ENCODE measurements around the gene NUDT13. TPM values are rescaled to one million over a fixed set of nuclear protein-coding genes. Genes with fewer than 3 reads are reported as not detected.
"Not testable (repeated sequence)": the region's sequence is repeated elsewhere in the genome, so short reads cannot be mapped to it uniquely, and the experiment has no call there.

The NUDT13 gene
- total RNA-seq, 1 donor from 2014 or later: 0.86 TPM

DNA sequence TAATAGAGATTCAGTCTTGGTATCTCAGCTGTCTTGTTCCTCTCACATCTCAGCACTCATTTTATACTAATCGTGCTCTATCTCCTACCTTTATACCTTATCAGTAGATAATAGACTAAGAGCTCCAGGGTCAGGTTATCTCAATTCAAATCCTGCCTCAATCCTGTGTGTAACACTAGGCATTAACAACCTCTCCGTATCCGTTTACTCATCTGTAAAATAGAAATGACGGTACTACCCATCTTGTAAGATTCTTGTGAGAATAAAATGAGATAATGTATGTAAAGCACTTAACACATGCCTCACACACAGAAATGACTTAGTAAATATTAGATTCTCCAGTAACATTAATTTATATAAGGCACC lies 13.0 kb upstream of the NUDT13 start:
- intact Hi-C loops (cut with micrococcal nuclease): loop anchor here (1.0 to 5.0 kb wide), 5 partner anchors 62 to 1010 kb away; partner anchors contain the start of genes DNAJC9, ECD, FAM149B1 and PPP3CB

DNA sequence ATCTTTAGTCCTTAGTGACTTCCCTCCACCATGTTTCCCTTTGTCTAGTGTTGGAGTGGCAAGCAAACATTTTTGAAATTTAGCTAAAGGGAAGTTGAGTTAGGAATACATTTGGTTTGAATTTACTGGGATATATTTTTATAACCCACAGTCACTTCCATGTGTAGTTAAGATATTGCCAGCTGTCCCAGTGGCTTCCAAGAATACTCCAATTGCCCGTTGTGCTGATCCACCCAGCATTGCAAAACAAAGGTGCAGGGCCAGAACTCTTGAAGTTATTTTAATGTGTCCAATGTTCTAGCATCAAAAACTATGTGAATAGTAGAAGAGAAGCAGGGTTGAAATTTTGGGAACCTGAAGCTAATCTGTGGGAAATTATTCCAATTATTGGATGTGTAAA lies 11.1 kb upstream of the NUDT13 start:
- intact Hi-C loops (cut with micrococcal nuclease): loop anchor here (5.0 kb wide), 2 partner anchors 398 to 1012 kb away; partner anchors contain the start of genes PPP3CB and SPOCK2

DNA sequence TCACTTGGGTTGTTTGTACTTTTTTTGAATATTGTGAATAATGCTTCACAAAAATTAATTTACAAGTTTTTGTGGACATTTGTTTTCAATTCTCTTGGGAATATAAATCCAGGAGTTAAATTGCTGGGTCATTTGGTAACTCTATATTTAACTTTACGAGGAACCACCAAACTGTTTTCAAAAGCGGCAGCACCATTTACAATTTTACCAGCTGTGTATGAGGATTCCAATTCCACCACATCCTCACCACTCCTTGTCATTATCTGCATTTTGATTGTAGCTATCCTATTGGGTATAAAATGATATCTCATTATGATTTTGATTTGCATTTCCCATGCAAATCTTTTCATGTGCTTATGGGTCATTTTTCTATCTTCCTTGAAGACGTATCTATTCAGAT lies 4.0 kb upstream of the NUDT13 start:
- intact Hi-C loops (cut with micrococcal nuclease): no loop called here

DNA sequence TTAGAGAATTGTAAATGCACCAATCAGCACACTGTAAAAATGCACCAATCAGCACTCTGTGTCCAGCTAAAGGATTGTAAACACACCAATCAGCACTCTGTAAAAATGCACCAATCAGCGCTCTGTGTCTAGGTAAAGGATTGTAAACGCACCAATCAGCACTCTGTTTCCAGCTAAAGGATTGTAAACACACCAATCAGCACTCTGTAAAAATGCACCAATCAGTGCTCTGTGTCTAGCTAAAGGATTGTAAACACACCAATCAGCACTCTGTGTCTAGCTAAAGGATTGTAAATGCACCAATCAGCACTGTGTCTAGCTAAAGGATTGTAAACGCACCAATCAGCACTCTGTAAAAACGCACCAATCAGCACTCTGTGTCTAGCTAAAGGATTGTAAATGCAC lies 1.0 kb upstream of the NUDT13 start:
- intact Hi-C loops (cut with micrococcal nuclease): not testable (repeated sequence)

DNA sequence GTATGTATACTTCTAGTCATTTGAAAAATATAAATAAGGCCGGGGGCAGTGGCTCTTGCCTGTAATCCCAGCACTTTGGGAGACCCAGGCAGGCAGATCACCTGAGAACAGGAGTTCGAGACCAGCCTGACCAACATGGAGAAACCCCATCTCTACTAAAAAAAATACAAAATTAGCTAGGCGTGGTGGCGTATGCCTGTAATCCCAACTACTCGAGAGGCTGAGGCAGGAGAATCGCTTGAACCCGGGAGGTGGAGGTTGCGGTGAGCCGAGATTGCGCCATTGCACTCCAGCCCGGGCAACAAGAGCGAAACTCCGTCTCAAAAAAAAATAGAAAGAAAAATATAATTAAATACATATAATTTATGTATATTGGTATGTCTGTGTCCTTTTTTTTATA lies 1.8 kb downstream of the NUDT13 start:
- intact Hi-C loops (cut with micrococcal nuclease): not testable (repeated sequence)

DNA sequence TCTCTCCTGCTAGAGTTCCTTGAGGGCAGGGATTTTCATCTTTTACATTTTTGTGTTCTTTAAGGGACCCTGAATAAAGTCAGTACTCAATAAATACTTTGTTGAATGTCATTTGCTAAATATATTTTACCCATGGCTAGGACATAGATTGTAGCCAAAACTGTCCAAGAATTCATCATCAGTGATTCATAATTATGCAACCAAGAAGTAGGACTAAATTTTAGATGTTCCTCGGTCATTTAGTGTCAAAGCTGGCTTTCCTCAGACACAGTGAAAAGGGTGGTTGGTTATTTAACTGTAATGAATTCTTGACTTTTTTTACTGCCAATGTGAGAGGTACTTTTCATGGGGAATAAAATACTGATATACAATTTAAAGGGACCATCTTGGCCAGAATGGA lies 3.3 kb downstream of the NUDT13 start:
- intact Hi-C loops (cut with micrococcal nuclease): no loop called here

DNA sequence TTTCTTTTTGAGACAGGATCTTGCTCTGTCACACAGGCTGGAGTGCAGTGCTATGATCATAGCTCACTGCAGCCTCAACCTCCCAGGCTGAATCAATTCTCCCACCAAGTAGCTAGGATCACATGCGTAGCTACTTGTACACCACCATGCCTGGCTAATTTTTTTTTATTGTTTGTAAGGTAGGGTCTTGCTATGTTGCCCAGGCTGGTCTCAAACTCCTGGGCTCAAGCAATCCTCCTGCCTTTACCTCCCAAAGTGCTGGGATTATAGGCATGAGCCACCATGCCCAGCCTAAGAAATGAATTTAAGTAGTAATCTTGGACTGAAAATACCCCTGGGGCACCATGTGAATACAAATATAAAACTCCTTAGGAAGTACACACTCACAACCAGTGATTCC lies 5.8 kb downstream of the NUDT13 start:
- intact Hi-C loops (cut with micrococcal nuclease): no loop called here

DNA sequence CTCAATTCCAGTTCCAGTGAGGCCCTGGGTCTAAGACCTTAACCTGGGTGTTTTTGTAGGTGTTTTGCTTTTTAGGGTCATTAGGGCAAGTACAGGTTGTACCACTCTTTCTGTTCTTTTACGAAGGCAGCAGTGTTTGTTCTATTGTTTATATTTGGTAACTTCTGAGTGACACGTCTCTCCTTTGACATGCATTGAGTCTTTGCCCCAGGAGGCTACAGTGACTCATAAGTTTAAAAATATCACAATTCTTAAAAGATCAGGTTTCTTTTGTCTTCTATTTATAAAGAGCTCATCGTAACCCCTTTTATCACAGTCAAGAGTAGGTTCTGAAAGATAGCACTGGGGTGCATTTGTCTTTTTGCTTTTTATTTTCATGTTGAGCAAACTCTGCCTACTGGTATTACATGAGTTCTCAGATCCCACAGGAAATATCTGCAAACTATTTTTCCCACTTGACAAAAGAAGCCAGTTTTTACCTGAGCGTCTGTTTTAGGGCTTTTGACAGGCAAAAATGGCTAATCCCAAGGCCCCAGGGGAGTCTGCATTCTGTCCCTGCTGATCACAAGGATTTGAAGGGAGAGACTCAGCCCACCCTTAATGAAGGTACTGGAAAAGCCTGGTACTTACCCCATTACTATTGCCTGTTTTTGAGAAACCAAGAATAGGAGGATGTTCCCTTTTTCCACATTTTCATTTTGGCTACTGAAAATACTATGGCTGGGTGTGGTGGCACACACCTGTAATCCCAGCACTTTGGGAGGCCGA lies 7.9 kb downstream of the NUDT13 start:
- intact Hi-C loops (cut with micrococcal nuclease): no loop called here

DNA sequence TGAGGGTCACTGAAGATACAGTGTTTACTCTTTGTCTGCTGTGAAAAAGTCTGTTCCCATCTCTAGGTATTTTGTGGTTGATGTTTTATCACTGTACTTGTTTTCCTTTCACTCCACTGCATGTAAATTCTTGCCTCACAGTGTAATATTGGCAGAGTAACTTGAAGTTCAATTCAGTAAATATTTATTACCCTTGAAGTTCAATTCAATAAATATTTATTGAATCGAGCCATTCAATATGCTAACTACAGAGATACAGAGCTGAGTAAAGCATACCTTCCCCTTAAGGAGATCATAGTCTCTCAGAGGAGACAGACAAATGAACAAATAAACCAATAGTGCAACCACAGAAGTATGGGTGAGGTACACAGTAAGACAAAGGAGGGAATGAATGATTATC lies 9.2 kb downstream of the NUDT13 start:
- intact Hi-C loops (cut with micrococcal nuclease): no loop called here

DNA sequence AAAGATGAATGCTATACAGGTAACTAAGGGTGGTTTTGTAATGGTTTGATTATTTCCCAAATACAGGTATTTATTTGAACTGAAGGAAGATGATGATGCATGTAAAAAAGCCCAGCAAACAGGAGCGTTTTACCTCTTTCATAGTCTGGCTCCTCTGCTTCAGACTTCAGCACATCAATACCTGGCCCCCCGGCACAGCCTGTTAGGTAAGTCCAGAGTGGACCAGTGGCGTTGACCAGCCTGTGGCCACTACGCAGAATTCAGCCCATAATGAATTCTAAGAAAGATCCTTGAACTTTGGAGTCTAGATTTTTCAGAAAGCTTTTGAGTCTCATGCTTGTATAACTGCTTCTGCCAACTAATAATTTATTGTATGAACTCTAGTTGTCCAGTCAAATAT lies 9.7 kb downstream of the NUDT13 start:
- intact Hi-C loops (cut with micrococcal nuclease): no loop called here

DNA sequence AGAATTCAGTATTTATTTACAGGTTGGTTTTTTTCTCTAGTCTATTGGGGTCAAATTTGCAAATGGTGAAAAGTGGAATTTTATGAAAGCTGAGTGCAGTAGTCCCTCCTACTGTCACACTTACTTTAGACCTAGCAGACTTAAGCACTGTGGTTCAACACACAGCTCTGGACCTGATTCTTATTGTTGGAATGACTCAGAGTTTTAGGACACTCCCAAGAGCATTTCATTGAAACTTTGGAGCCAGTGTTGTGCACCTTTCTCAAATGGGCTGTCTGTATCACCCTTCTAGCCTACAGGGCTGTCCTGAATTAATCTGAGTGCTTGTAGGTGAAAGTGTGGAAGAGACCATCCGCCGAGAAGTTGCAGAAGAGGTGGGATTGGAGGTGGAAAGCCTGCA lies 16.1 kb downstream of the NUDT13 start:
- intact Hi-C loops (cut with micrococcal nuclease): no loop called here

DNA sequence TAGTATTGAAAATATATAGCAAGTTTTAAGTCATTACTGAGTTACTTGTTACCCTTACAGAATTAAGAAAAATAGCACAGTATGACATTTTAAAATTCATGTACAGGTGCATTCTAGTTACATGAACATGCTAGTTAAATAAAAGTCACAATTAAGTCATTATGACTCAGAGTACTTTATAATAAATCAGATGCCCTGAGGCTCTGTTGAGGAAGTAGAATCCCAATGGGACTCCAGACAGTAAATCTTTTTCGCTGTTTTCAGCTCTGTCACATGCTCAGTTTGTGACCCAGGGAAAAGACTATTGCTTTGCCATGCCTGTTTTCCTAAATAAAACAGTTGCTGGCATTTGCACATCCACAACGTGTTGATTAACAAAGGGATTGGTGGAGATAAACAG lies 21.0 kb downstream of the NUDT13 start:
- intact Hi-C loops (cut with micrococcal nuclease): no loop called here

DNA sequence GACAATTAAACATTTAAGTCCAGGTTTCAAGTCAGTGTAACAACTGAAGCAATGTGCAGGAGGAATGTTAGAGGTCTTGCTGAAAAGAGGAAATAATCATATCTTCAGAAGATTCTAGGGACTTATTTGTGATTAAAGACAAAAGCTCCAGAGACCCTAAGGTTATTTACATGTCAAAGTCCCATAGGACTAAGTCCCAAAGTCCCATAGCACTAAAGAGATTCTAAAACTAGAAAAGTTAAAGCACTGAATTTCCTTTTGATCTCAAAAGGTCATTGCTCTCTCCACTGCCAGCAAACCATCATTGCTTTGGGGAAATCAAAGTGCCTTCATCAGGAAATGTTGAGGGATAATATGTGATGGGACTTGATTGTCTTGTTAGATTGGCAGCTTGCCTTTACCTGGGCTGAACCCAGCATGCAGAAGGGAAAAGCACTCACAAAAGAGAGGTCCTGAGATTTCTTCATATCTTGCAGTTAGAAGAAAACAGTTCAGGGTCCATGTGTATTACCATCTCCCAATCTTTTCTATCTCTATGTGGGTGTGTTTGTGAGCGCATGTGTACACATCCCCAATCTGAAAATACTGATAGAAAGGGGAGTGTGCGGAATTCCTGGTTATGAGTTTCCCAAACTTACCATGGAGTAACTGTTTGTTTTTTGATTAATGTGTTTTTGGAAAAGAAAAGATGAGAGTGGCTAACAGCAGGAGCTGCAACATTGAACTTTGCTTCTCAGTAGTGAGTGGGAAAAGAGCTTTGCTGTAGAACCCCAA lies 21.8 kb downstream of the NUDT13 start:
- intact Hi-C loops (cut with micrococcal nuclease): no loop called here

DNA sequence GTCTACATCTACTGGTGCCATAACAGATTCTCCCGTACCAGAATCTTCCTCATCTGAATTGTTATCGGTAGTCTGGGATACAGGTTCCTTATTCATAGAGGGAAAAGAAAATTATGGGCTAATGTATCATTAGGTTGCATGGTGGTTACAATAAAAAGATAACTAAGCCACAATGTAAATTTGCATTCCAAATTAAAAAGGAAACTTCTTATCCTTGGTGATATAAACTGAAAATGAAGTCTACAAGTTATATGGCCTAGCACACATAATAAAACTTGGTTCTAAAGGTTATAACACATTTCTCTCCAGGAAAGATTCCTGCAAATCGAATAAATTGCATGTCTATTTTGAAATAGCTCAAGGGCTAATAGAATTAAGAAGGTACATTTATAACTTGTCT lies 24.5 kb downstream of the NUDT13 start:
- intact Hi-C loops (cut with micrococcal nuclease): no loop called here

DNA sequence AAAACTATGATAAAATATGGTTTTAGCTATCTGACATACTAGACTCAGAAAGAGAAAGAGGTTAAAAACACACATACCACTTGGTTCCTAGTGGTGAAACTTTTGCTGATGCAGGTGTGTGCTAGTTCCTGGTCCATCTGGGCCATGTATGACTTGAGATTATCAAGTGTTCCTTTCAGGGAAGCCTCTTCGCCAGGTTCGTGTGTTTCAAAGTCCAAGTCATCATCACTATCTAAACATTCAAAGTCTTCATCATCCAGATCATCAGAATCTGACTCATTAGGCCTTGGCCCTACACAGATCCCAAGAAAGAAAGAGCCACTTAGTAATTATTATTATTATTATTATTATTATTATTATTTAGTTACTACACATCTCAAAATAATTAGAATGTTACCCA lies 26.4 kb downstream of the NUDT13 start:
- intact Hi-C loops (cut with micrococcal nuclease): no loop called here

DNA sequence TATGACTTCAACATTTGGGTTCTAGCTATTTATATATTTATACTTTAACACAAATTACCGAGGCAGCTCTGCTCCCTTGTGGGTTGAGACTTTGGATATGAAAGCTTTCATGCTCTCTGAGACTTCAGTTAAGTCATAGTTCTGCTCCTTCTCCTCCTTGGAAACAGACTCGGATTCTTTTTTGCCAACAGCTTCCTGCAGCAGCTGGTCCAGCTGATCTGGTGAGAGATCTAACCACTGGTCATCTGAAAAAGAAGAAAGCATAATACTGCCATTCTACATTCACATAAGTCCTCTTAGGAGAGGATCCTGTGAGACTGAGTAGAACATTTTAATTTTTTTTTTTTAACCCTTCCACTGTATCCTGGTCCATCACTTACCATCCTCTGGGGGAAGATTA lies 29.0 kb downstream of the NUDT13 start:
- intact Hi-C loops (cut with micrococcal nuclease): no loop called here

DNA sequence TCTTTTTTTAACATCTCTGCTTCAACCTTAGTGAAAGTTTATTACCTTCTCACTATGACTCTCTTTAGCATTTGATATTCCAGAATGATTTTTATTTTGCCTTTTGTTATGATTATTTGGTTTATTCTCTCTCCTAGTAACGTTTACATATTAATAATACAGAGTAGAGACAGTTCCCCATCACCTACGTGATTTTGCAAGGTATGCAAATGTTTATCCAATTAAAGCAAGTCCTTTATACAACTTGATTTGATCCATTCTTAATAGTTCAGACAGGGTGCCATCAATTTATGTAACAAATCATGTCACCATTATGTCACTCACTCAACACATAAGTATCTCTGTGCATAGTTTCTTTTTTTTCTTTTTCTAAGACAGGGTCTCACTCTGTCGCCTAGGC lies 31.3 kb downstream of the NUDT13 start:
- intact Hi-C loops (cut with micrococcal nuclease): no loop called here

DNA sequence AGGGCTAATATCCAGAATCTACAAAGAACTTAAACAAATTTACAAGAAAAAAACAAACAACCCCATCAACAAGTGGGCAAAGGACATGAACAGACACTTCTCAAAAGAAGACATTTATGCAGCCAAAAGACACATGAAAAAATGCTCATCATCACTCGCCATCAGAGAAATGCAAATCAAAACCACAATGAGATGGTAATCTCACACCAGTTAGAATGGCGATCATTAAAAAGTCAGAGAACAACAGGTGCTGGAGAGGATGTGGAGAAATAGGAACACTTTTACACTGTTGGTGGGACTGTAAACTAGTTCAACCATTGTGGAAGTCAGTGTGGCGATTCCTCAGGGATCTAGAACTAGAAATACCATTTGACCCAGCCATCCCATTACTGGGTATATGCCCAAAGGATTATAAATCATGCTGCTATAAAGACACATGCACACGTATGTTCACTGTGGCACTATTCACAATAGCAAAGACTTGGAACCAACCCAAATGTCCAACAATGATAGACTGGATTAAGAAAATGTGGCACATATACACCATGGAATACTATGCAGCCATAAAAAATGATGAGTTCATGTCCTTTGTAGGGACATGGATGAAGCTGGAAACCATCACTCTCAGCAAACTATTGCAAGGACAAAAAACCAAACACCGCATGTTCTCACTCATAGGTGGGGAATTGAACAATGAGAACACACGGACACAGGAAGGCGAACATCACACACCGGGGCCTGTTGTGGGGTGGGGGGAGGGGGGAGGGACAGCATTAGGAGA lies 40.6 kb downstream of the NUDT13 start:
- intact Hi-C loops (cut with micrococcal nuclease): loop anchor here (10.0 kb wide), 1 partner anchor 786 kb away; no protein-coding TSS in a partner anchor

DNA sequence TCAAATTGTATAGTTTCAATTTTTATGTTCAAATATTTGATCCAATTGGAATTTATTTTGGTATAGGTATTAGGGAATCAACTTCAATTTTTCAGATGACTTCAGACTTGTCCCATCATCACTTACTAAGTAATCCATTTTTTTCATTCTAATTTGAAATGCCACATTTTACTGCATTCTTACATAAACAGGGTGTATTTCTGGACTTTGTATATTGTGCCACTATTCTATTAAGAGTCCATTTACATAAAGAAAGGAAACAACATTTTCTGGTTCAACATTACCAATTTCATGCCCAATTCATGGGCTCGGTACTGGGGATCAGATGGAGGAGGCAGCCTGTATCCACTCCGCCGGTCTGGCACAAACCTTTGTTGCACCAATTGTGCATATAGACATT lies 41.8 kb downstream of the NUDT13 start:
- intact Hi-C loops (cut with micrococcal nuclease): loop anchor here (10.0 kb wide), 1 partner anchor 787 kb away; no protein-coding TSS in a partner anchor

DNA sequence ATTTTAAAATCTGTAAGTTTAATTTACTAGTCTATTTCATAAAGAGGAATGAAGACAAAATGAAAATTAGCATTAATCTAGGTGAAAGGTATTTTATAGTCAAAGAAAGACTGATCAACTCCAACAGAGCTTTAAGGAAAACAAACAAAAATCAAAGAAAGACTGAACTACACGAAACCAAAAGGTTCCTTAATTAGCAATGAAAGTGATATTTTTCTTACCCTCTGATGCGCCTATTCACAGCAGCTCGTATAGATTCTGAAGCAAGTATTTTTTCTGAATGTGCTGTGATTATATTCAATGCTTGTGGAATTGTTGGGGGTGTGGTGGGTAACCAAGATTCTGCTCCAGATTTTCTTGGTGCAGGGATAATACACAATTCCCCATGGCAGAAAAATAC lies 45.8 kb downstream of the NUDT13 start:
- intact Hi-C loops (cut with micrococcal nuclease): loop anchor here (10.0 kb wide), 1 partner anchor 791 kb away; no protein-coding TSS in a partner anchor

DNA sequence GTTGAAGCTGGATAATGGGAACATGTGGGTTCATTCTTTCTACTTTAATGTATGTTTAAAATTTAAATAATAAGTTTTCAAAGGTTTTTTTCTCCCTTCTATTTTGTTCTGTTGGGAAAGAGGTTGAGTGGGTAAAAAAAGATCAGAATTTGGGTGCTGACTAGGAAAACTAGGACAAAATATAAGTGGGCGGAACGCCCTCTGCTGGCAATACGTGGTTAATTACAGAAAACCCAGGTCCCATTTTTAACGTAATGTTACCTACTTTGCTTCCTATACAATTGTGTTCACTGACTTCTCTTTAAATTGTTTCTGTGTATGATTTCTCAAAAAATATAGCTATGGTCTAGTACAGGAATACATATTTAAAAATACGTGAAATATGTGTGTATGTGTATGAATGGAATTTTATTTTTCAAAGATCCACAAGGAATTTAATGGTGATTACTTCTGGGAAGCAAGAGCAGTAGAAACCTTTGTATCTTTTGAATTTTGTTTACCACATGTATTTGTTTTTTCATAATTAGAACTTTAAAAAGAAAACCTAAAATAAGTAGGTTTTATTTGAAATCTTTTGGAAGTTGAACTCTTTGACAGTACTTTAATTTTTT lies 48.9 kb downstream of the NUDT13 start:
- intact Hi-C loops (cut with micrococcal nuclease): loop anchor here (2.0 to 10.0 kb wide), 2 partner anchors 62 to 794 kb away; partner anchors contain the start of gene P4HA1

Measured in T-helper 2 cell treated with Interferon-gamma antibody and Interleukin-4, amounts not matched to agents 100 ng/mL and 5 ng/mL, for 36 hours (primary cell).